ENCODE results near the gene KRTAP19-2. TPM values are rescaled to one million over a fixed set of nuclear protein-coding genes. Genes with fewer than 3 reads are reported as not detected.
"Not testable (repeated sequence)": the region's sequence is repeated elsewhere in the genome, so short reads cannot be mapped to it uniquely, and the experiment has no call there.

KRTAP19-2 gene, protein sequence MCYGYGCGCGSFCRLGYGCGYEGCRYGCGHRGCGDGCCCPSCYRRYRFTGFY
- total RNA-seq = not detected

DNA sequence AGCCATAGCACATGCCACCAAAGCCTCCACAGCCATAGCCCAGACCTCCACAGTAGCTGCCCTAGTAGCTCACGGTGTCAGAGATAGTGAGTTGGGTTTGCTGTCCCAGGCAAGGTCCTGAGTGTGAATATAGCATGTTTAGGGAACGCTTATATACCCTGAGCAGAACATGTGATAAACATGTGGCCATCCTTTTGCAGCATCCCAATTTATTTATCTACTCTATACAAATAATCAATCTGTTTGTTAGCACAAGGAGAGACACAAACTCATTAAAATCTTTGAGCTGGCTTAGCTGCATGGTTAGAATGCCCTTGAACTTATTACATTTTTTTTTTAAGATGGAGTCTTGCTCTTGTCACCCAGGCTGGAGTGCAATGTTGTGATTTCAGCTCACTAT, at the start of gene KRTAP19-2:
TSS of gene KRTAP19-2 (minus strand) at position 101 of the 400 bp plus-strand sequence. CDS start at position 13, 88 bp downstream.
- ATAC-seq = no peak
- H3K27me3 ChIP-seq = no peaks in the 10 kb centered on the region
- H3K27ac ChIP-seq = no peak within 1 kb of the TSS
- TF ChIP-seq POLR2A (IDR thresholded peaks at IDR 0.05) = no peak
- no peak for TF ChIP-seq EP300 (IDR thresholded peaks at IDR 0.05)
- TF ChIP-seq, protein P1, sequence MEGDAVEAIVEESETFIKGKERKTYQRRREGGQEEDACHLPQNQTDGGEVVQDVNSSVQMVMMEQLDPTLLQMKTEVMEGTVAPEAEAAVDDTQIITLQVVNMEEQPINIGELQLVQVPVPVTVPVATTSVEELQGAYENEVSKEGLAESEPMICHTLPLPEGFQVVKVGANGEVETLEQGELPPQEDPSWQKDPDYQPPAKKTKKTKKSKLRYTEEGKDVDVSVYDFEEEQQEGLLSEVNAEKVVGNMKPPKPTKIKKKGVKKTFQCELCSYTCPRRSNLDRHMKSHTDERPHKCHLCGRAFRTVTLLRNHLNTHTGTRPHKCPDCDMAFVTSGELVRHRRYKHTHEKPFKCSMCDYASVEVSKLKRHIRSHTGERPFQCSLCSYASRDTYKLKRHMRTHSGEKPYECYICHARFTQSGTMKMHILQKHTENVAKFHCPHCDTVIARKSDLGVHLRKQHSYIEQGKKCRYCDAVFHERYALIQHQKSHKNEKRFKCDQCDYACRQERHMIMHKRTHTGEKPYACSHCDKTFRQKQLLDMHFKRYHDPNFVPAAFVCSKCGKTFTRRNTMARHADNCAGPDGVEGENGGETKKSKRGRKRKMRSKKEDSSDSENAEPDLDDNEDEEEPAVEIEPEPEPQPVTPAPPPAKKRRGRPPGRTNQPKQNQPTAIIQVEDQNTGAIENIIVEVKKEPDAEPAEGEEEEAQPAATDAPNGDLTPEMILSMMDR (IDR thresholded peaks at IDR 0.05) = no peak
- TF ChIP-seq POLR2AphosphoS5 (IDR thresholded peaks at IDR 0.05) = no peak
- H3K4me3 ChIP-seq = no peak within 1 kb of the TSS
- H3K36me3 ChIP-seq = no peaks in the 10 kb centered on the region
- H3K4me1 ChIP-seq = no peaks in the 10 kb centered on the region
- H3K9me3 ChIP-seq = peaks cover 0 to 5% (median 0%) of the 10 kb centered on the region in 3 donors
- 75 to 100% methylated on average over 1 of the region's 2 CpGs for WGBS, 2 donors (ENCODE audit: low coverage in 1 of 2)

DNA sequence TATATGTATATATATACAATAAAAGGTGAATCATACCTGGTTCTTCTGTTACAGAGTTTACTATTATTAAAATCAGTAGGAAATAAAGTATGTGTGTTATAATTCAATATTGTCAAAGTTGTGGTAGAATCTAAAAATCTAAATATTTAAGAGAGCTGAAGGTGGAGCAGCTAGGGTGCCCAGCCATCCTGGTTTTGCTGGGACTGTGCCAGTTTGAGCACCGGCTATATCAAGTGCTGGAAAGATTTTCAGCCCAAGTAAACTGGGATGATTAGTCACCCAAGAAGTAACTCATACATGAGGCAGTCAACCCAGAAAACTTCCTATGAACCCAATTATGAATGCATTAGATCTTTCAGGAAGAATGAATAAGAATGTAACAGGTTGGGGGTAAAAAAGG, 31.6 kb upstream of the KRTAP19-2 start:
- TF ChIP-seq POLR2AphosphoS5 (IDR thresholded peaks at IDR 0.05) (no peak), POLR2A (IDR thresholded peaks at IDR 0.05) (no peak), EP300 (IDR thresholded peaks at IDR 0.05) (no peak)
- TF ChIP-seq, protein P1 (IDR thresholded peaks at IDR 0.05) = no peak
- no peaks in the 10 kb centered on the region for H3K9me3 ChIP-seq
- 90% methylated on average over 1 of the region's 1 CpG; no CpG with 5 or more reads in 1 of the 2 donors for WGBS, 2 donors (ENCODE audit: low coverage in 1 of 2)
- no peaks in the 10 kb centered on the region for H3K36me3 ChIP-seq
- H3K4me1 ChIP-seq = no peaks in the 10 kb centered on the region
- no peak overlapping the region for H3K27ac ChIP-seq
- no peak overlapping the region for H3K4me3 ChIP-seq
- no peaks in the 10 kb centered on the region for H3K27me3 ChIP-seq
- no peak for ATAC-seq

DNA sequence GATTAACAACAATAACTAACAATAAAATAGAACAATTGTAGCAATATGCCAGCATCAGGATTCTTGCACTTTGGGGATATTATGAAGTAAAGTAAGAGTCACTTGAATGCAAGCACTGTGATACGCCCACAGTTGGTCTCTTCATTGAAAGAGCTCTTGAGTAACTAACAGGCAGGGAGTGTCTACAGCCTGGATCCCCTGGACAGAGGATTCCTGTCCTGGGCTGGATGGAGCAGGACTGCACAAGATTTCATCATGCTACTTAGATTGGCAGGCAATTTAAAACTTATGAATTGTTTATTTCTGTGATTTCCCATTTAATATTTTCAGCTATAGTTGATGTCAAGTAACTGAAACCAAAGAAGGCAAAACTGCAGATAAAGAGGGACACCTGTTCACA, 28.4 kb upstream of the KRTAP19-2 start:
- Histone ChIP-seq H3K4me1 (no peaks in the 10 kb centered on the region), H3K27ac (no peak overlapping the region), H3K9me3 (no peaks in the 10 kb centered on the region), H3K36me3 (no peaks in the 10 kb centered on the region), H3K27me3 (no peaks in the 10 kb centered on the region), H3K4me3 (no peak overlapping the region)
- no peak for ATAC-seq
- TF ChIP-seq EP300 (IDR thresholded peaks at IDR 0.05) (no peak), POLR2AphosphoS5 (IDR thresholded peaks at IDR 0.05) (no peak), POLR2A (IDR thresholded peaks at IDR 0.05) (no peak)
- TF ChIP-seq, protein P1 (IDR thresholded peaks at IDR 0.05) = no peak
- whole genome bisulfite sequencing, 2 donors (ENCODE audit: low coverage in 1 of 2) = 60% methylated on average over 1 of the region's 1 CpG; no CpG with 5 or more reads in 1 of the 2 donors

DNA sequence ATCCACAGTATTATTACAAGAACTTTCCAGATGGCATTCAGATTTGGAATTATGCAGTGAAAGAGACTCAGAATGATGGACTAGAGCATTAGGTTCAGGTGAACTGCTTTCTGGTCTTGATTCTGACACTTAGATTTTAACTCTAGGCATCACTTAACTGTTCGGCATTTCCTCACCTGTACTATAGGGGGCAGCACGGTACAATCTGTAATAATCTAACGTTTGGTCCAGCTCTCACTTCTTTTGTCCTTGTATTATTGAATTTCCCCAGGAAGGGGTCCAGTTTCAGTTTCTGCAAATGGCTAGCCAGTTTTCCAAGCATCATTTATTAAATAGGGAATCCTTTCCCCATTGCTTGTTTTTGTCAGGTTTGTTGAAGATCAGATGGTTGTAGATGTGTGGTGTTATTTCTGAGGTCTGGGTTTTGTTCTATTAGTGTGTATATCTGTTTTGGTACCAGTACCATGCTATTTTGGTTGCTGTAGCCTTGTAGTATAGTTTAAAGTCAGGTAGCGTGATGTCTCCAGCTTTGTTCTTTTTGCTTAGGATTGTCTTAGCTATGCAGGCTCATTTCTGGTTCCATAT, 18.5 kb upstream of the KRTAP19-2 start:
- H3K27me3 ChIP-seq, H3K4me3 ChIP-seq, ATAC-seq, H3K27ac ChIP-seq, H3K9me3 ChIP-seq, H3K36me3 ChIP-seq, H3K4me1 ChIP-seq: not testable (repeated sequence)
- WGBS, 2 donors (ENCODE audit: low coverage in 1 of 2) = 25 to 35% methylated on average over 4 of the region's 4 CpGs

DNA sequence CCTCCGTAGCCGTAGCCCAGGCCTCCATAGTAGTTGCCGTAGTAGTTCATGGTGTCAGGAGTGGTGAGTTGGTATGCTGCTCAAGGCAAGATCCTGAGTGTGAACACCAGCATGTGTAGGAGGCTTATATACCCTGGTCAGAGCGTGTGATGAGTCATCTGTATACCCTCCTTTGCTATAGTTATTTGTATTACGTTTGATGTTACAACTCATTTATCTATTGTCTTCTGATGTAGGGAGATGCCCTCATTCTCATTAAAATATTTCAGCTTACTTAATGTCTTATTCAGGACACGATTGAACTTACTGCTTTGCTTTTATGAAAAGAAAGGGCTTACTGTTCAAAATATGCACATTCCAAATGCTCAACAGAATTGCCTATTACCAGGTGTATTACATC, 14.8 kb upstream of the KRTAP19-2 start, which contains the start of gene KRTAP19-5:
TSS of gene KRTAP19-5 (minus strand) at position 101 of the 400 bp plus-strand sequence. CDS start at position 50, 51 bp downstream.
- Histone ChIP-seq H3K4me1 (no peaks in the 10 kb centered on the region), H3K27me3 (no peaks in the 10 kb centered on the region), H3K36me3 (no peaks in the 10 kb centered on the region), H3K9me3 (no peaks in the 10 kb centered on the region), H3K4me3 (no peak within 1 kb of the TSS), H3K27ac (no peak within 1 kb of the TSS)
- 62 to 70% methylated on average over 3 to 4 of the region's 6 CpGs for WGBS, 2 donors (ENCODE audit: low coverage in 1 of 2)
- no peak for ATAC-seq
- TF ChIP-seq POLR2A (IDR thresholded peaks at IDR 0.05) (no peak), POLR2AphosphoS5 (IDR thresholded peaks at IDR 0.05) (no peak), EP300 (IDR thresholded peaks at IDR 0.05) (no peak)
- TF ChIP-seq, protein P1 (IDR thresholded peaks at IDR 0.05) = no peak

Measured in gastroesophageal sphincter (tissue), 4 donors.